NB4 (cell line): ENCODE results near the gene LXN.
"Not testable (repeated sequence)": the region's sequence is repeated elsewhere in the genome, so short reads cannot be mapped to it uniquely, and the experiment has no call there.

ENCODE experiments used
- DNase-seq: peaks from one replicate; pipeline ENCODE4 v3.0.0; 2010; ENCODE audit warnings: low read depth
- H3K4me3 ChIP-seq: one replicate; pipeline ENCODE4 v1.5.1; 2011; ENCODE audit warnings: mild to moderate bottlenecking, low read depth, low read length, moderate library complexity
- CTCF ChIP-seq: IDR thresholded peaks from one replicate; pipeline ENCODE4 v1.5.1; 2012; ENCODE audit warnings: low read depth, low read length
- MAX ChIP-seq: IDR thresholded peaks from 2 replicates; pipeline ENCODE4 v1.6.1; 2011; ENCODE audit warnings: low read depth, low read length
- MYC ChIP-seq: IDR thresholded peaks from 2 replicates; pipeline ENCODE4 v1.6.1; 2011; ENCODE audit warnings: low read depth, low read length
- POLR2A ChIP-seq: IDR thresholded peaks from 2 replicates; pipeline ENCODE4 v1.6.1; 2011; ENCODE audit warnings: mild to moderate bottlenecking; ENCODE audit not compliant: insufficient read length; ENCODE audit errors: extremely low read depth

The LXN gene

GRCh38 chr3:158701420-158702065 lies 29.1 kb upstream of the LXN start:
- TF ChIP-seq POLR2A: no peak
- TF ChIP-seq MAX: no peak
- no peak overlapping the region for H3K4me3 ChIP-seq
- no peak for DNase-seq

DNA sequence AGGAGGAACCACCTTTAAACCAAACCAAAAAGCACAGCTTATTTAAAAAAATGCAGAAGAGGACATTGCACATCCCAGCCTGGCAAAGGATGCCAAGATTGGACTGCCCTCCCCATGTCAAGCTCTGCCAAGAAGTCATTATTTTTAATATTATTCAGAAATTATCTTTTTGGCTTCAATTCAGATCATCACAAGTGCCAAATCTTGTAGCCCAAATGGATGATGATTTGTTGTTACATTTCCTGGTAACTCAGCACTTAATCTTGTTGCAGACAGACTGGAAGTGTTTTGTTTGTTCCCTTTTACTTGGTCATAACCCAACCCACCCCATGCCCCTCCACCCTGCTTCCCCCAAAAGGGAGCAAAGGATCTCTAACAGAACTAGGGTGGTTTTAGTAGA lies 28.1 kb upstream of the LXN start:
- DNase-seq: no peak
- TF ChIP-seq MAX (no peak), CTCF (no peak), MYC (no peak), POLR2A (no peak)
- no peak overlapping the region for H3K4me3 ChIP-seq

DNA sequence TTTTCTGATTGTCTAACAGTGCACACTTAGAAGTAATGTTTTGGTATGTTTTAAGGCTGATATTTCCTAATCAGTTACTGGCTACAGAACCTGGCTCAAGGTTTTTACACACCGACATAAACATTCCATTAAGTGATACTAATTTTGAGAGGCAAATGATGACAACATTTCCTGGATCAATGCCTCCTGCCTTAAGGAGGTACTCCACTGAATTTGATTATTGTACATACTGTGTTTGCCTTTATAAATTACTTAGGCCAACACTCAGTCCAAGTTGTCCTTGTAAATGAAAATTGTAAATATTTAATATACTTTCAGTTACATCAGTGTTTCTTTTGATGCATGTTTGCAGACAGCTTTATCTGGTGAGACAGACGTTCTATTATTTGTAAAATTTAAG lies 24.2 kb upstream of the LXN start:
- no peak for TF ChIP-seq POLR2A
- TF ChIP-seq CTCF: no peak
- TF ChIP-seq MAX: no peak
- no peak for TF ChIP-seq MYC
- H3K4me3 ChIP-seq: no peak overlapping the region
- DNase-seq: no peak

GRCh38 chr3:158693866-158694456 lies 21.5 kb upstream of the LXN start:
- not testable (repeated sequence) for H3K4me3 ChIP-seq, DNase-seq

GRCh38 chr3:158685159-158685558 lies 12.7 kb upstream of the LXN start:
- TF ChIP-seq CTCF (no peak), POLR2A (no peak), MYC (no peak), MAX (no peak)
- DNase-seq: no peak
- no peak overlapping the region for H3K4me3 ChIP-seq

GRCh38 chr3:158683230-158683962 lies 10.9 kb upstream of the LXN start:
- DNase-seq: no peak
- TF ChIP-seq MAX (no peak), CTCF (no peak), MYC (no peak), POLR2A (no peak)
- no peak overlapping the region for H3K4me3 ChIP-seq

GRCh38 chr3:158680861-158681260 lies 8.4 kb upstream of the LXN start:
- no peak for DNase-seq
- TF ChIP-seq POLR2A: no peak
- TF ChIP-seq MYC: no peak
- no peak for TF ChIP-seq MAX
- no peak for TF ChIP-seq CTCF
- H3K4me3 ChIP-seq: no peak overlapping the region
